HEK293 (cell line): ENCODE results near the gene GLCCI1.

Experiments used
- CTCF ChIA-PET: fragments of 350-600 bp; formaldehyde crosslinking; extraction: SDS; loops from one replicate; lab custom pipeline; 2021; ENCODE audit warnings: antibody characterized with exemption; lab: Yijun Ruan, JAX
- POLR2A ChIA-PET: fragments of 300-600 bp; formaldehyde crosslinking; extraction: SDS; loops from one replicate; lab custom pipeline; 2020; ENCODE audit warnings: antibody characterized with exemption, inconsistent platforms; lab: Yijun Ruan, JAX
- H3K27ac ChIP-seq: fragments of 200-500 bp; sonication (Bioruptor generic); 2 replicates; pipeline ENCODE4 v1.5.1; 2014; ENCODE audit warnings: low read depth, low read length, control low read depth, inconsistent platforms; ENCODE audit errors: extremely low read depth
- H3K36me3 ChIP-seq, 2 experiments: fragments of 200-500 bp in 1 of 2; sonication (Bioruptor generic) in 1 of 2; 1 replicate in 1 of 2; 2 replicates in 1 of 2; pipeline ENCODE4 v1.5.1; 2014 to 2017; ENCODE audit warnings: inconsistent platforms in 2 of 2, low read length in 2 of 2; ENCODE audit not compliant: control insufficient read depth in 2 of 2, insufficient read depth in 1 of 2
- H3K4me1 ChIP-seq: fragments of 200-500 bp; sonication (Bioruptor generic); 2 replicates; pipeline ENCODE4 v1.5.1; 2014; ENCODE audit warnings: mild to moderate bottlenecking, low read length, inconsistent platforms; ENCODE audit not compliant: control insufficient read depth, insufficient read depth
- H3K4me3 ChIP-seq: 2 replicates; pipeline ENCODE4 v1.5.1; 2011; ENCODE audit warnings: low read depth, mild to moderate bottlenecking, control low read depth, low read length, moderate library complexity
- H3K9me3 ChIP-seq: fragments of 200-500 bp; sonication (Bioruptor generic); 2 replicates; pipeline ENCODE4 v1.5.1; 2014; ENCODE audit warnings: low read depth, low read length, inconsistent platforms; ENCODE audit not compliant: control insufficient read depth, insufficient read depth
- CTCF ChIP-seq: fragments of 450-650 bp; formaldehyde crosslinking; IDR thresholded peaks from 2 replicates; pipeline ENCODE4 v1.5.1; 2016; ENCODE audit warnings: missing biosample characterization, missing genetic modification characterization
- FEZF1 ChIP-seq: fragments of 450-650 bp; formaldehyde crosslinking; IDR thresholded peaks from 2 replicates; pipeline ENCODE4 v1.5.1; 2016; ENCODE audit warnings: missing biosample characterization, missing genetic modification characterization
- OVOL3 ChIP-seq: fragments of 450-650 bp; formaldehyde crosslinking; IDR thresholded peaks from 2 replicates; pipeline ENCODE4 v1.5.1; 2016; ENCODE audit warnings: missing biosample characterization, missing genetic modification characterization
- SALL2 ChIP-seq: fragments of 450-650 bp; formaldehyde crosslinking; IDR thresholded peaks from 2 replicates; pipeline ENCODE4 v1.5.0; 2017; ENCODE audit warnings: missing biosample characterization, mild to moderate bottlenecking, missing genetic modification characterization, borderline replicate concordance
- YY2 ChIP-seq: fragments of 450-650 bp; formaldehyde crosslinking; IDR thresholded peaks from 2 replicates; pipeline ENCODE4 v1.5.1; 2016; ENCODE audit warnings: missing biosample characterization, missing genetic modification characterization
- ZBTB17 ChIP-seq: fragments of 450-650 bp; formaldehyde crosslinking; IDR thresholded peaks from 2 replicates; pipeline ENCODE4 v1.5.1; 2016; ENCODE audit warnings: missing biosample characterization, missing genetic modification characterization
- ZBTB8A ChIP-seq: fragments of 450-650 bp; formaldehyde crosslinking; IDR thresholded peaks from 2 replicates; pipeline ENCODE4 v1.5.1; 2016; ENCODE audit warnings: missing biosample characterization, missing genetic modification characterization
- ZNF133 ChIP-seq: fragments of 450-650 bp; formaldehyde crosslinking; IDR thresholded peaks from 2 replicates; pipeline ENCODE4 v1.5.1; 2016; ENCODE audit warnings: missing biosample characterization, missing genetic modification characterization
- ZNF155 ChIP-seq: fragments of 450-650 bp; formaldehyde crosslinking; IDR thresholded peaks from 2 replicates; pipeline ENCODE4 v1.5.1; 2016; ENCODE audit warnings: missing biosample characterization, missing genetic modification characterization
- ZNF350 ChIP-seq: fragments of 450-650 bp; formaldehyde crosslinking; IDR thresholded peaks from 2 replicates; pipeline ENCODE4 v1.5.0; 2017; ENCODE audit warnings: missing biosample characterization, mild to moderate bottlenecking, missing genetic modification characterization
- ZNF645 ChIP-seq: fragments of 450-650 bp; formaldehyde crosslinking; IDR thresholded peaks from 2 replicates; pipeline ENCODE4; 2016; ENCODE audit warnings: missing biosample characterization, missing genetic modification characterization
- ZNF747 ChIP-seq: fragments of 450-650 bp; formaldehyde crosslinking; IDR thresholded peaks from 2 replicates; pipeline ENCODE4 v1.5.1; 2016; ENCODE audit warnings: missing biosample characterization, missing genetic modification characterization
- ZNF768 ChIP-seq: fragments of 450-650 bp; formaldehyde crosslinking; IDR thresholded peaks from 2 replicates; pipeline ENCODE4 v1.5.1; 2018; ENCODE audit warnings: missing biosample characterization, mild to moderate bottlenecking, missing genetic modification characterization
- ZNF785 ChIP-seq: fragments of 450-650 bp; formaldehyde crosslinking; IDR thresholded peaks from 2 replicates; pipeline ENCODE4 v1.5.1; 2016; ENCODE audit warnings: missing biosample characterization, missing genetic modification characterization
- TF ChIP-seq, protein P1 (sequence below): fragments of 450-650 bp; formaldehyde crosslinking; IDR thresholded peaks from 2 replicates; pipeline ENCODE4 v1.5.1; 2016; ENCODE audit warnings: missing biosample characterization, missing genetic modification characterization
- TF ChIP-seq, protein P2 (sequence below): fragments of 450-650 bp; formaldehyde crosslinking; IDR thresholded peaks from 2 replicates; pipeline ENCODE4 v1.5.1; 2016; ENCODE audit warnings: missing biosample characterization, missing genetic modification characterization
- TF ChIP-seq, protein P3 (sequence below): IDR thresholded peaks from 2 replicates; pipeline ENCODE4 v1.6.1; 2011; ENCODE audit warnings: mild to moderate bottlenecking, low read depth, low read length, borderline replicate concordance

The GLCCI1 gene

GRCh38 chr7:7946486-7946885 is 22.1 kb upstream of the GLCCI1 start (continued):
- TF ChIP-seq, protein P1, sequence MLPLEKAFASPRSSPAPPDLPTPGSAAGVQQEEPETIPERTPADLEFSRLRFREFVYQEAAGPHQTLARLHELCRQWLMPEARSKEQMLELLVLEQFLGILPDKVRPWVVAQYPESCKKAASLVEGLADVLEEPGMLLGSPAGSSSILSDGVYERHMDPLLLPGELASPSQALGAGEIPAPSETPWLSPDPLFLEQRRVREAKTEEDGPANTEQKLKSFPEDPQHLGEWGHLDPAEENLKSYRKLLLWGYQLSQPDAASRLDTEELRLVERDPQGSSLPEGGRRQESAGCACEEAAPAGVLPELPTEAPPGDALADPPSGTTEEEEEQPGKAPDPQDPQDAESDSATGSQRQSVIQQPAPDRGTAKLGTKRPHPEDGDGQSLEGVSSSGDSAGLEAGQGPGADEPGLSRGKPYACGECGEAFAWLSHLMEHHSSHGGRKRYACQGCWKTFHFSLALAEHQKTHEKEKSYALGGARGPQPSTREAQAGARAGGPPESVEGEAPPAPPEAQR, result no peak
- no peak for TF ChIP-seq ZNF645 (tag by site-specific recombination)

DNA sequence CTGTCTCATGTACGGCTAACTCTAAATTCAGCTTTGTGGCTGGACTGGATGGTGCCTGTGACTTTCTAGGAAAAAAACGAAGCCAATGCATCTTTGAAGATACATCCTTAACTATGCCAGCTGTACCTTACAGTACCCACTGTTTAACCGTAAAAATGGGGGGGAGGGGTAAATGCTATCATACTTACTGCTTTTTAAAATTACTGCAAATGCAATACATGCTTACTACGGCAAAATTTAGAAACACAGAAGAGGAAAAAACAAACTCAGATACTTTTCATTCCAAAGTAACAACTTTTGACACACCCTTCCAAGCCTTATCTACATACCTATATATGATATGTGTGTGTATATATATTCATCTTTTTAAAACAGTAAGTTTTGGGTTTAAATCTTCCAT is 20.4 kb upstream of the GLCCI1 start:
- H3K4me1 ChIP-seq, result no peaks in the 10 kb centered on the region
- CTCF ChIA-PET, result interaction anchor here (0.6 kb wide), 1 partner anchor 33 kb away, joined by 3 read pairs; no protein-coding TSS in a partner anchor
- TF ChIP-seq ZNF350 (tag by site-specific recombination) (no peak), ZNF785 (tag by site-specific recombination) (no peak), SALL2 (tag by site-specific recombination) (no peak), ZBTB8A (tag by site-specific recombination) (no peak), ZNF133 (tag by site-specific recombination) (no peak), ZNF155 (no peak), ZNF747 (tag by site-specific recombination) (no peak)
- TF ChIP-seq, protein P2, sequence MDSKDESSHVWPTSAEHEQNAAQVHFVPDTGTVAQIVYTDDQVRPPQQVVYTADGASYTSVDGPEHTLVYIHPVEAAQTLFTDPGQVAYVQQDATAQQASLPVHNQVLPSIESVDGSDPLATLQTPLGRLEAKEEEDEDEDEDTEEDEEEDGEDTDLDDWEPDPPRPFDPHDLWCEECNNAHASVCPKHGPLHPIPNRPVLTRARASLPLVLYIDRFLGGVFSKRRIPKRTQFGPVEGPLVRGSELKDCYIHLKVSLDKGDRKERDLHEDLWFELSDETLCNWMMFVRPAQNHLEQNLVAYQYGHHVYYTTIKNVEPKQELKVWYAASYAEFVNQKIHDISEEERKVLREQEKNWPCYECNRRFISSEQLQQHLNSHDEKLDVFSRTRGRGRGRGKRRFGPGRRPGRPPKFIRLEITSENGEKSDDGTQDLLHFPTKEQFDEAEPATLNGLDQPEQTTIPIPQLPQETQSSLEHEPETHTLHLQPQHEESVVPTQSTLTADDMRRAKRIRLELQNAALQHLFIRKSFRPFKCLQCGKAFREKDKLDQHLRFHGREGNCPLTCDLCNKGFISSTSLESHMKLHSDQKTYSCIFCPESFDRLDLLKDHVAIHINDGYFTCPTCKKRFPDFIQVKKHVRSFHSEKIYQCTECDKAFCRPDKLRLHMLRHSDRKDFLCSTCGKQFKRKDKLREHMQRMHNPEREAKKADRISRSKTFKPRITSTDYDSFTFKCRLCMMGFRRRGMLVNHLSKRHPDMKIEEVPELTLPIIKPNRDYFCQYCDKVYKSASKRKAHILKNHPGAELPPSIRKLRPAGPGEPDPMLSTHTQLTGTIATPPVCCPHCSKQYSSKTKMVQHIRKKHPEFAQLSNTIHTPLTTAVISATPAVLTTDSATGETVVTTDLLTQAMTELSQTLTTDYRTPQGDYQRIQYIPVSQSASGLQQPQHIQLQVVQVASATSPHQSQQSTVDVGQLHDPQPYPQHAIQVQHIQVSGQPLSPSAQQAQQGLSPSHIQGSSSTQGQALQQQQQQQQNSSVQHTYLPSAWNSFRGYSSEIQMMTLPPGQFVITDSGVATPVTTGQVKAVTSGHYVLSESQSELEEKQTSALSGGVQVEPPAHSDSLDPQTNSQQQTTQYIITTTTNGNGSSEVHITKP (tag by site-specific recombination), result no peak
- TF ChIP-seq, protein P3, sequence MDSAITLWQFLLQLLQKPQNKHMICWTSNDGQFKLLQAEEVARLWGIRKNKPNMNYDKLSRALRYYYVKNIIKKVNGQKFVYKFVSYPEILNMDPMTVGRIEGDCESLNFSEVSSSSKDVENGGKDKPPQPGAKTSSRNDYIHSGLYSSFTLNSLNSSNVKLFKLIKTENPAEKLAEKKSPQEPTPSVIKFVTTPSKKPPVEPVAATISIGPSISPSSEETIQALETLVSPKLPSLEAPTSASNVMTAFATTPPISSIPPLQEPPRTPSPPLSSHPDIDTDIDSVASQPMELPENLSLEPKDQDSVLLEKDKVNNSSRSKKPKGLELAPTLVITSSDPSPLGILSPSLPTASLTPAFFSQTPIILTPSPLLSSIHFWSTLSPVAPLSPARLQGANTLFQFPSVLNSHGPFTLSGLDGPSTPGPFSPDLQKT, result no peak
- TF ChIP-seq, protein P1, result no peak
- H3K36me3 ChIP-seq, result no peaks in the 10 kb centered on the region
- H3K27ac ChIP-seq, result no peak overlapping the region
- H3K9me3 ChIP-seq, result no peaks in the 10 kb centered on the region
- POLR2A ChIA-PET, result no interaction called here
- H3K4me3 ChIP-seq, result no peak overlapping the region

- Histone ChIP-seq H3K36me3 (no peaks in the 10 kb centered on the region), H3K27ac (no peak overlapping the region), H3K4me3 (no peak overlapping the region), H3K9me3 (no peaks in the 10 kb centered on the region), H3K4me1 (no peaks in the 10 kb centered on the region)
- no peak for TF ChIP-seq ZBTB17
- no peak for TF ChIP-seq YY2 (tag by site-specific recombination)
- no peak for TF ChIP-seq OVOL3 (tag by site-specific recombination)
- no peak for TF ChIP-seq SALL2 (tag by site-specific recombination)
- TF ChIP-seq CTCF (tag by site-specific recombination), result no peak
- TF ChIP-seq FEZF1 (tag by site-specific recombination), result no peak
- no peak for TF ChIP-seq ZNF768
- POLR2A ChIA-PET, result no interaction called here
- CTCF ChIA-PET, result interaction anchor here (1.2 to 1.8 kb wide), 2 partner anchors 9 to 36 kb away, joined by 3 to 5 read pairs; no protein-coding TSS in a partner anchor
Observed at GRCh38 chr7:7953806-7954205, 14.8 kb upstream of the GLCCI1 start.
